Stimulated activated naive CD8-positive, alpha-beta T cell treated with anti-CD3 and anti-CD28 coated beads, Interleukin-15, Interleukin-2, amounts not matched to agents 100 U/mL and 50 U/mL, for 24 hours (primary cell): ENCODE data around the gene ST3GAL6.
A peak's percentile ranks its signal among the peaks of the same experiment; 100 is the strongest.
"Not testable (repeated sequence)": the region's sequence is repeated elsewhere in the genome, so short reads cannot be mapped to it uniquely, and the experiment has no call there.

Source experiments
- ATAC-seq: fragments of 150-1000 bp; cut with Tn5 transposase; one replicate; pipeline ENCODE4 v1.10.0; 2021
- DNase-seq: peaks from one replicate; pipeline ENCODE4 v3.0.0; 2021

ST3GAL6 gene

GRCh38 chr3:98805571-98805970, 42.4 kb downstream of the ST3GAL6 start:
- no peak for DNase-seq
- ATAC-seq = no peak

GRCh38 chr3:98806521-98806920, 43.4 kb downstream of the ST3GAL6 start:
- ATAC-seq = no peak
- no peak for DNase-seq

GRCh38 chr3:98807011-98807410, 43.9 kb downstream of the ST3GAL6 start:
- no peak for ATAC-seq
- no peak for DNase-seq

GRCh38 chr3:98807561-98807960, 44.4 kb downstream of the ST3GAL6 start:
- DNase-seq = no peak
- no peak for ATAC-seq

GRCh38 chr3:98808071-98808470, 44.9 kb downstream of the ST3GAL6 start:
- no peak for DNase-seq
- ATAC-seq = no peak

- DNase-seq (no peak), ATAC-seq (no peak)
Observed at GRCh38 chr3:98809557-98809956, 46.4 kb downstream of the ST3GAL6 start.

- DNase-seq (no peak), ATAC-seq (no peak)
Observed at GRCh38 chr3:98811048-98811447, 47.9 kb downstream of the ST3GAL6 start.

- ATAC-seq (no peak), DNase-seq (no peak)
Observed at GRCh38 chr3:98812851-98813374, 49.8 kb downstream of the ST3GAL6 start.

GRCh38 chr3:98814817-98815420, 51.8 kb downstream of the ST3GAL6 start:
- DNase-seq (no peak), ATAC-seq (no peak)

- ATAC-seq = peak; percentile 61
- DNase-seq = no peak
Observed at GRCh38 chr3:98817547-98818041, 54.5 kb downstream of the ST3GAL6 start.

GRCh38 chr3:98821063-98821462, 57.9 kb downstream of the ST3GAL6 start:
- DNase-seq = no peak
- no peak for ATAC-seq

GRCh38 chr3:98823791-98824190, 60.7 kb downstream of the ST3GAL6 start:
- ATAC-seq = no peak
- DNase-seq = no peak

- DNase-seq (no peak), ATAC-seq (no peak)
Observed at GRCh38 chr3:98824256-98824655, 61.1 kb downstream of the ST3GAL6 start.

GRCh38 chr3:98826126-98826525, 63.0 kb downstream of the ST3GAL6 start:
- ATAC-seq = no peak
- no peak for DNase-seq

GRCh38 chr3:98827221-98827920, 64.2 kb downstream of the ST3GAL6 start:
- no peak for ATAC-seq
- DNase-seq = no peak

- DNase-seq (no peak), ATAC-seq (no peak)
Observed at GRCh38 chr3:98829246-98829832, 66.2 kb downstream of the ST3GAL6 start.

- ATAC-seq, DNase-seq: not testable (repeated sequence)
Observed at GRCh38 chr3:98831060-98831459, 67.9 kb downstream of the ST3GAL6 start.

GRCh38 chr3:98839846-98840245, 76.7 kb downstream of the ST3GAL6 start:
- ATAC-seq (no peak), DNase-seq (no peak)

- ATAC-seq = no peak
- DNase-seq = no peak
Observed at GRCh38 chr3:98843266-98843959, 80.3 kb downstream of the ST3GAL6 start.
